Activated CD4-positive, CD25-positive, alpha-beta regulatory T cell treated with anti-CD3 and anti-CD28 coated beads, Interleukin-2, amount 50 U/mL, for 72 hours (primary cell): ENCODE results near the gene ENDOV.

Experiments used
- DNase-seq: peaks from one replicate; pipeline ENCODE4 v3.0.0; 2021

Gene ENDOV

GRCh38 chr17:80472996-80473395 is 58.0 kb downstream of the ENDOV start:
- no peak for DNase-seq

GRCh38 chr17:80473701-80474100 is 58.7 kb downstream of the ENDOV start:
- DNase-seq = no peak

- DNase-seq = no peak
Measured at GRCh38 chr17:80474231-80474960, 59.4 kb downstream of the ENDOV start.

- DNase-seq = no peak
Measured at GRCh38 chr17:80474961-80475909, 60.3 kb downstream of the ENDOV start.

- DNase-seq = no peak
Measured at GRCh38 chr17:80475910-80476876, 61.2 kb downstream of the ENDOV start, which contains the start of gene NPTX1. TSS of gene NPTX1 (minus strand) at chr17:80476607. CDS start at chr17:80476446, 161 bp downstream.

- no peak for DNase-seq
Measured at GRCh38 chr17:80476877-80477646, 62.1 kb downstream of the ENDOV start.

GRCh38 chr17:80477647-80478478 is 62.9 kb downstream of the ENDOV start:
- DNase-seq = no peak

- no peak for DNase-seq
Measured at GRCh38 chr17:80478487-80479245, 63.7 kb downstream of the ENDOV start.

GRCh38 chr17:80479246-80479566 is 64.2 kb downstream of the ENDOV start:
- DNase-seq = no peak

GRCh38 chr17:80480248-80480647 is 65.3 kb downstream of the ENDOV start:
- no peak for DNase-seq

GRCh38 chr17:80481284-80482057 is 66.5 kb downstream of the ENDOV start:
- no peak for DNase-seq

GRCh38 chr17:80482058-80482318 is 67.0 kb downstream of the ENDOV start:
- no peak for DNase-seq

- DNase-seq = no peak
Measured at GRCh38 chr17:80482555-80483308, 67.8 kb downstream of the ENDOV start.

GRCh38 chr17:80485846-80486245 is 70.9 kb downstream of the ENDOV start:
- no peak for DNase-seq

- no peak for DNase-seq
Measured at GRCh38 chr17:80486692-80487091, 71.7 kb downstream of the ENDOV start.

GRCh38 chr17:80487511-80487910 is 72.5 kb downstream of the ENDOV start:
- no peak for DNase-seq
